ENCODE data around the gene CDHR2. TPM values are rescaled to one million over a fixed set of nuclear protein-coding genes. Genes with fewer than 3 reads are reported as not detected.

Gene CDHR2
- total RNA-seq, result not detected

GRCh38 chr5:176548967-176549444 is at the start of gene CDHR2:
Gene CDHR2, plus strand, starts transcription at chr5:176549342. Its CDS starts 16,011 bp downstream, at chr5:176565353.
- DNase-seq (ENCODE audit: low spot score) (no peak), ATAC-seq (ENCODE audit: low FRiP score) (no peak)
- no peak for TF ChIP-seq CTCF (IDR thresholded peaks at IDR 0.05)

- no peak for ATAC-seq (ENCODE audit: low FRiP score)
- no peak for DNase-seq (ENCODE audit: low spot score)
- no peak for TF ChIP-seq CTCF (IDR thresholded peaks at IDR 0.05)
Observed at GRCh38 chr5:176500511-176500910, 48.6 kb upstream of the CDHR2 start.

GRCh38 chr5:176501333-176501732 is 47.8 kb upstream of the CDHR2 start:
- DNase-seq (ENCODE audit: low spot score) (no peak), ATAC-seq (ENCODE audit: low FRiP score) (no peak)
- TF ChIP-seq CTCF (IDR thresholded peaks at IDR 0.05), result no peak

- ATAC-seq (ENCODE audit: low FRiP score), result no peak
- TF ChIP-seq CTCF (IDR thresholded peaks at IDR 0.05), result no peak
- DNase-seq (ENCODE audit: low spot score), result no peak
Observed at GRCh38 chr5:176503496-176503895, 45.6 kb upstream of the CDHR2 start.

- ATAC-seq (ENCODE audit: low FRiP score), result no peak
- TF ChIP-seq CTCF (IDR thresholded peaks at IDR 0.05), result no peak
- DNase-seq (ENCODE audit: low spot score), result no peak
Observed at GRCh38 chr5:176507911-176508310, 41.2 kb upstream of the CDHR2 start.

- DNase-seq (ENCODE audit: low spot score) (no peak), ATAC-seq (ENCODE audit: low FRiP score) (no peak)
- TF ChIP-seq CTCF (IDR thresholded peaks at IDR 0.05), result no peak
Observed at GRCh38 chr5:176508603-176509002, 40.5 kb upstream of the CDHR2 start.

- no peak for DNase-seq (ENCODE audit: low spot score)
- no peak for TF ChIP-seq CTCF (IDR thresholded peaks at IDR 0.05)
- ATAC-seq (ENCODE audit: low FRiP score), result no peak
Observed at GRCh38 chr5:176513788-176514187, 35.4 kb upstream of the CDHR2 start.
